Endothelial cell of hepatic sinusoid (primary cell): ENCODE data around the gene IFNLR1.

ENCODE experiments used
- in situ Hi-C: cut with HindIII; loops from 2 replicates; pipeline ENCODE4 v1.10.0; 2017; ENCODE audit warnings: low sequenced_read_pairs

The IFNLR1 gene

GRCh38 chr1:24181619-24182018, 5.5 kb downstream of the IFNLR1 start:
- in situ Hi-C loops: loop anchor here (25.0 kb wide), 1 partner anchor 356 kb away; no protein-coding TSS in a partner anchor

GRCh38 chr1:24180676-24181075, 6.4 kb downstream of the IFNLR1 start:
- in situ Hi-C loops: loop anchor here (25.0 kb wide), 1 partner anchor 357 kb away; no protein-coding TSS in a partner anchor

- in situ Hi-C loops: loop anchor here (25.0 kb wide), 1 partner anchor 358 kb away; no protein-coding TSS in a partner anchor
Observed at GRCh38 chr1:24179251-24179840, 7.7 kb downstream of the IFNLR1 start.

GRCh38 chr1:24178407-24178806, 8.7 kb downstream of the IFNLR1 start:
- in situ Hi-C loops: loop anchor here (25.0 kb wide), 1 partner anchor 359 kb away; no protein-coding TSS in a partner anchor

- in situ Hi-C loops: loop anchor here (25.0 kb wide), 1 partner anchor 360 kb away; no protein-coding TSS in a partner anchor
Observed at GRCh38 chr1:24177161-24177560, 9.9 kb downstream of the IFNLR1 start.

- in situ Hi-C loops: loop anchor here (25.0 kb wide), 1 partner anchor 362 kb away; no protein-coding TSS in a partner anchor
Observed at GRCh38 chr1:24175033-24175755, 11.9 kb downstream of the IFNLR1 start.

- in situ Hi-C loops: no loop called here
Observed at GRCh38 chr1:24173638-24174575, 13.2 kb downstream of the IFNLR1 start.

- in situ Hi-C loops: no loop called here
Observed at GRCh38 chr1:24172598-24172997, 14.5 kb downstream of the IFNLR1 start.

- in situ Hi-C loops: no loop called here
Observed at GRCh38 chr1:24169286-24169685, 17.8 kb downstream of the IFNLR1 start.

- in situ Hi-C loops: no loop called here
Observed at GRCh38 chr1:24168245-24168644, 18.8 kb downstream of the IFNLR1 start.

GRCh38 chr1:24167008-24167407, 20.1 kb downstream of the IFNLR1 start:
- in situ Hi-C loops: no loop called here

GRCh38 chr1:24165500-24165899, 21.6 kb downstream of the IFNLR1 start:
- in situ Hi-C loops: no loop called here

- in situ Hi-C loops: no loop called here
Observed at GRCh38 chr1:24164004-24164403, 23.1 kb downstream of the IFNLR1 start.

- in situ Hi-C loops: no loop called here
Observed at GRCh38 chr1:24162201-24162600, 24.9 kb downstream of the IFNLR1 start.

- in situ Hi-C loops: no loop called here
Observed at GRCh38 chr1:24161270-24161669, 25.8 kb downstream of the IFNLR1 start.

GRCh38 chr1:24159366-24159765, 27.7 kb downstream of the IFNLR1 start:
- in situ Hi-C loops: no loop called here

GRCh38 chr1:24157918-24158481, 29.1 kb downstream of the IFNLR1 start:
- in situ Hi-C loops: no loop called here

GRCh38 chr1:24156542-24157260, 30.4 kb downstream of the IFNLR1 start:
- in situ Hi-C loops: no loop called here

- in situ Hi-C loops: no loop called here
Observed at GRCh38 chr1:24155011-24155782, 31.9 kb downstream of the IFNLR1 start.
